Kidney (tissue), 14 donors: Measurements from ENCODE around the gene MUC20. TPM values are rescaled to one million over a fixed set of nuclear protein-coding genes. Genes with fewer than 3 reads are reported as not detected.
A peak's percentile ranks its signal among the peaks of the same experiment; 100 is the strongest.

Experiments used
- DNase-seq, 5 donors: peaks; one replicate each; pipeline ENCODE4 v3.0.0-alpha.2; 2013 to 2020
- FAIRE-seq: peaks from 2 replicates; lab custom pipeline; 2012; peaks lifted over from hg19 to GRCh38; lab: Jason Lieb, UNC
- H3K27ac ChIP-seq, 2 donors: one replicate each; pipeline ENCODE4 v1.7.0; 2013; ENCODE audit warnings: low read depth in 2 of 2, low read length in 2 of 2, inconsistent platforms in 1 of 2
- H3K27me3 ChIP-seq: one replicate; pipeline ENCODE4 v1.7.1; 2013; ENCODE audit warnings: low read length, inconsistent platforms; ENCODE audit not compliant: control insufficient read depth, insufficient read depth
- H3K36me3 ChIP-seq, 3 donors: one replicate each; pipeline versions ENCODE4 v1.7.0 to v1.7.1; 2013; ENCODE audit warnings: low read length in 3 of 3, control low read depth in 1 of 3, inconsistent platforms in 1 of 3; ENCODE audit not compliant: insufficient read depth in 3 of 3, control insufficient read depth in 2 of 3
- H3K4me1 ChIP-seq, 3 donors: one replicate each; pipeline versions ENCODE4 v1.7.0 to v1.7.1; 2013; ENCODE audit warnings: low read length in 3 of 3, inconsistent platforms in 1 of 3, low read depth in 1 of 3; ENCODE audit not compliant: control insufficient read depth in 2 of 3, insufficient read depth in 2 of 3
- H3K4me3 ChIP-seq, 3 donors: one replicate each; pipeline versions ENCODE4 v1.7.0 to v1.8.1; 2013; ENCODE audit warnings: low read length in 3 of 3, control low read depth in 1 of 3, inconsistent platforms in 1 of 3
- H3K9ac ChIP-seq, 3 donors: one replicate each; pipeline versions ENCODE4 v1.7.0 to v1.7.1; 2013; ENCODE audit warnings: low read length in 3 of 3, control low read depth in 1 of 3, inconsistent platforms in 1 of 3
- H3K9me3 ChIP-seq, 3 donors: one replicate each; pipeline versions ENCODE4 v1.7.0 to v1.7.1; 2013; ENCODE audit warnings: low read length in 3 of 3, control low read depth in 1 of 3, inconsistent platforms in 1 of 3; ENCODE audit not compliant: control insufficient read depth in 2 of 3, insufficient read depth in 1 of 3
- intact Hi-C: fragments of 100-400 bp; cut with DNase I; formaldehyde crosslinking; loops from one replicate; pipeline ENCODE4 v1.11.1; 2022
- polyA plus RNA-seq: library from polyadenylated mRNA; stranded (reverse); fragments of 350-450 nt; fragmentation: Illumina TruSeq; extraction: RNeasy Lipid Tissue Mini Kit (QIAGEN cat#74804); gene quantifications from one replicate; pipeline ENCODE4 v1.2.3, GENCODE V29; 2014; ENCODE audit warnings: low read depth, low replicate concordance; ENCODE audit not compliant: insufficient read depth
- total RNA-seq: library from RNA; stranded (reverse); fragmentation: NEBNext Ultra II Directional; extraction: Animal tissue kit (Norgen Biotek cat#: 25700); gene quantifications from one replicate; pipeline ENCODE4 v1.2.1, GENCODE V29; 2021
- TF ChIP-seq, protein P1 (sequence below): IDR thresholded peaks from 3 replicates; pipeline ENCODE4 v1.5.1; 2012; ENCODE audit warnings: mild to moderate bottlenecking, moderate library complexity, borderline replicate concordance; ENCODE audit not compliant: insufficient read depth; ENCODE audit errors: extremely low read depth
- donor health status: control.
- donor health status: control.
- donor health status: control.
- donor health status: control.
- donor health status: control.
- donor health status: DM: yes; HTN: yes; CAD: no.
- donor health status: Normal renal cell carcinoma (clear cell type).

Gene MUC20
- total and polyA plus RNA-seq, 2 donors from 2014 or later, result 42.6 to 53.3 TPM

DNA sequence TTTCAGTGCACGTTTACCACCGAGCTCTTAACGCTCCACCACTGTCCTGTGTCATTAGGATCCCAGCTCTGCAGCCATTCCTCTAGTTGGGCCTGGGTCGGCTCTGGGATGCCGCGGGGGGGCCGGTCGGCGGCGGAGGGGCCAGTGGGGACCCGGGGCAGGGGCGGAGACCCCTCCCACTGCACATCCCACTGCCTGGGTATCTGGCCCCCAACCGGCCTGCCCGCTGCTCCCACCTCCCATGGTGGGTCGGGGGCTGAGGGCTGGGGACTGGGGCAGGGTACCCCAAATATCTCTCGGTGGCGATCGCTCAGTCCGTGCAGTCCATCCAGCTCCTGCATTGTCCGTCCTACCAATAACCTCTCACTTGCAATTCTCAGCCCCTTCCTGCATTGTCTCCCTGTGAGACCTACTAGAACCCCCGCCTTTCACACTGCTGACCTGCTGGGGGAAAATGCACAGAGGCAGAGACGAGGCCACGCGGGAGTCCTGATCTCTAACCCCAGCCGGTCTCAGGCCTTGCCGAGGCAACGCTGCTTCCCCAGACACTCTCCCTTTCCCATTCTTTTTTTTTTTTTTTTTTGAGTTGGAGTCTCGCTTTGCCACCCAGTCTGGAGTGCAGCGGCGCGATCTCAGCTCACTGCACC is 24.0 kb upstream of the MUC20 start:
- Histone ChIP-seq H3K4me1 (no peaks in the 10 kb centered on the region), H3K9ac (no peak overlapping the region), H3K27me3 (no peaks in the 10 kb centered on the region), H3K9me3 (no peaks in the 10 kb centered on the region), H3K4me3 (no peak overlapping the region), H3K36me3 (peaks cover 0 to 48% (median 12%) of the 10 kb centered on the region in 3 donors), H3K27ac (no peak overlapping the region)
- FAIRE-seq, result no peak
- peak in 1 of 5 donors; percentile 81 for DNase-seq
- TF ChIP-seq, protein P1, sequence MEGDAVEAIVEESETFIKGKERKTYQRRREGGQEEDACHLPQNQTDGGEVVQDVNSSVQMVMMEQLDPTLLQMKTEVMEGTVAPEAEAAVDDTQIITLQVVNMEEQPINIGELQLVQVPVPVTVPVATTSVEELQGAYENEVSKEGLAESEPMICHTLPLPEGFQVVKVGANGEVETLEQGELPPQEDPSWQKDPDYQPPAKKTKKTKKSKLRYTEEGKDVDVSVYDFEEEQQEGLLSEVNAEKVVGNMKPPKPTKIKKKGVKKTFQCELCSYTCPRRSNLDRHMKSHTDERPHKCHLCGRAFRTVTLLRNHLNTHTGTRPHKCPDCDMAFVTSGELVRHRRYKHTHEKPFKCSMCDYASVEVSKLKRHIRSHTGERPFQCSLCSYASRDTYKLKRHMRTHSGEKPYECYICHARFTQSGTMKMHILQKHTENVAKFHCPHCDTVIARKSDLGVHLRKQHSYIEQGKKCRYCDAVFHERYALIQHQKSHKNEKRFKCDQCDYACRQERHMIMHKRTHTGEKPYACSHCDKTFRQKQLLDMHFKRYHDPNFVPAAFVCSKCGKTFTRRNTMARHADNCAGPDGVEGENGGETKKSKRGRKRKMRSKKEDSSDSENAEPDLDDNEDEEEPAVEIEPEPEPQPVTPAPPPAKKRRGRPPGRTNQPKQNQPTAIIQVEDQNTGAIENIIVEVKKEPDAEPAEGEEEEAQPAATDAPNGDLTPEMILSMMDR, result no peak
- intact Hi-C loops, result no loop called here

DNA sequence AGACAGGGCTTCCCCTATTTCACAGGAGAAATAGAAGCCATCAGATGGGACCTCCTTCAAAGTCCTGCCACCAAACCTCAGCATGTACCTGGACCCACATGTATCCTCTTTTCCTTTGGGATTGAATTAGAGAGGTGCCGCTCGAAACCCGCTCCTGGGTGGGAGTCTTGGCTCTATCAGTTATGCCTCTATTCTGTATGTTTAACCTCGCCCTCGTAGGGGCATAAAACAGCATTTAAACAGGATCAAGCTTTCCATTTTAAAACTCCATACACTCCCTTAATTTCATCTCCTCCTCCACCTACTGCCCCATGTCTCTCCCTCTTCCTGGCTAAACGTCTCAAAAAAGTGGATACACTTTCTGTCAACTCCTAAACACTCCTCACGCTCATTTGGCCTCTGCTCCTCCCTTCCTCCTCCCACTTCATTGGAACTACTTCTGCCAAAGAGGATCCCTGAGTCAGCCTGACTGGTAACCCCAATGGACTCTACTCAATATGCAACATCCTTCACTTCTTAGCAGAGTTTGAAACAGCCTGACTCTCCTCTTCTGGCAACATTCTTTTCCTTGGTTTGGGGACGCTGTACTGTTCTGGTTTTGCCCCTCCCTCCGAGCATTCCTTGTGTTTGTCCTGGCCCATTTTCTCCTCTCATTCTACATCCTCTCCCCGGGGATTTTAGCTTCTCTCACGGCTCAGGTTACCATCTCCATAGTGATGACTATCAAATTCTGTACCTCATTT is 23.0 kb upstream of the MUC20 start:
- no peak overlapping the region for H3K4me3 ChIP-seq
- peaks cover 0 to 40% (median 7%) of the 10 kb centered on the region in 3 donors for H3K36me3 ChIP-seq
- DNase-seq (peak in 2 of 5 donors; percentile 48 to 66), FAIRE-seq (no peak)
- no peak overlapping the region for H3K27ac ChIP-seq
- no peaks in the 10 kb centered on the region for H3K4me1 ChIP-seq
- TF ChIP-seq, protein P1, result no peak
- H3K9ac ChIP-seq, result no peak overlapping the region
- no peaks in the 10 kb centered on the region for H3K27me3 ChIP-seq
- H3K9me3 ChIP-seq, result no peaks in the 10 kb centered on the region
- intact Hi-C loops, result no loop called here

DNA sequence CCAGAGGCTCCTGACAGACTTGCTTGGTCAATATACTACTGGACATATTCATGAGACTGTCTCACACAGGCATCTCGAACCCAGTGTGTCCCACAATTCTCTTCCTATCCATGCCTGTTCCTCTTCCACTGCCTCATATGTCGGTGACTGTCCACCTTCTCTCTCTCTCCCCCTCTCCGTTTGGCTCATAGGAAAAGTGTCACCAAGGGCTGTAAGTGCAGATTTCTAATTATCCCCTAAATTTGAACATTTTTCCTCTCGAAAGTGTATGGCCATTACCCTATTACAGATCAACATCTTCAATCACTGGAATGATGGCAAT is 22.5 kb upstream of the MUC20 start:
- H3K9ac ChIP-seq, result no peak overlapping the region
- DNase-seq (no peak), FAIRE-seq (no peak)
- no peaks in the 10 kb centered on the region for H3K4me1 ChIP-seq
- peaks cover 0 to 36% (median 7%) of the 10 kb centered on the region in 3 donors for H3K36me3 ChIP-seq
- H3K27ac ChIP-seq, result no peak overlapping the region
- no peak overlapping the region for H3K4me3 ChIP-seq
- no peaks in the 10 kb centered on the region for H3K9me3 ChIP-seq
- TF ChIP-seq, protein P1, result no peak
- H3K27me3 ChIP-seq, result no peaks in the 10 kb centered on the region
- intact Hi-C loops, result no loop called here
